HEK293T (cell line): Measurements from ENCODE around the gene PHB1.
A peak's percentile ranks its signal among the peaks of the same experiment; 100 is the strongest.

Experiments
- CTCF ChIA-PET: fragments of 350-600 bp; formaldehyde crosslinking; extraction: SDS; loops from one replicate; lab custom pipeline; 2021; ENCODE audit warnings: antibody characterized with exemption, inconsistent platforms; lab: Yijun Ruan, JAX
- POLR2A ChIA-PET: fragments of 350-600 bp; formaldehyde crosslinking; extraction: SDS; loops from one replicate; lab custom pipeline; 2020; ENCODE audit warnings: antibody characterized with exemption, inconsistent platforms; lab: Yijun Ruan, JAX
- DNase-seq: peaks from one replicate; pipeline ENCODE4 v3.0.0; 2012; ENCODE audit warnings: mixed read lengths; ENCODE audit errors: extremely low spot score
- ARNT ChIP-seq: fragments of 450-650 bp; IDR thresholded peaks from 2 replicates; pipeline ENCODE4 v1.6.1; 2017; ENCODE audit warnings: mild to moderate bottlenecking
- BHLHE40 ChIP-seq: fragments of 450-650 bp; IDR thresholded peaks from 2 replicates; pipeline ENCODE4 v1.6.1; 2016; ENCODE audit warnings: mild to moderate bottlenecking, moderate library complexity, borderline replicate concordance
- CTBP1 ChIP-seq: fragments of 450-650 bp; IDR thresholded peaks from 2 replicates; pipeline ENCODE4 v1.6.1; 2016; ENCODE audit warnings: borderline replicate concordance
- ELF4 ChIP-seq: fragments of 450-650 bp; IDR thresholded peaks from 2 replicates; pipeline ENCODE4 v1.6.1; 2017; ENCODE audit warnings: antibody characterized with exemption
- FOXA1 ChIP-seq: fragments of 450-650 bp; IDR thresholded peaks from 2 replicates; pipeline ENCODE4 v1.6.1; 2016; ENCODE audit warnings: mild to moderate bottlenecking
- FOXK2 ChIP-seq: fragments of 450-650 bp; IDR thresholded peaks from 2 replicates; pipeline ENCODE4 v1.6.1; 2016; ENCODE audit warnings: mild to moderate bottlenecking
- FOXM1 ChIP-seq: fragments of 450-650 bp; IDR thresholded peaks from 2 replicates; pipeline ENCODE4 v1.6.1; 2017; ENCODE audit warnings: mild to moderate bottlenecking, borderline replicate concordance
- HDGF ChIP-seq: fragments of 450-650 bp; IDR thresholded peaks from 2 replicates; pipeline ENCODE4 v1.6.1; 2017; ENCODE audit warnings: antibody characterized with exemption, borderline replicate concordance
- L3MBTL2 ChIP-seq: fragments of 450-650 bp; conservative IDR thresholded peaks from 2 replicates; pipeline ENCODE4 v1.6.1; 2016; ENCODE audit warnings: mild to moderate bottlenecking
- LEF1 ChIP-seq: fragments of 450-650 bp; IDR thresholded peaks from 2 replicates; pipeline ENCODE4 v1.6.1; 2017; ENCODE audit warnings: mild to moderate bottlenecking, borderline replicate concordance
- NFRKB ChIP-seq: fragments of 450-650 bp; IDR thresholded peaks from 2 replicates; pipeline ENCODE4 v1.6.1; 2016; ENCODE audit warnings: mild to moderate bottlenecking, moderate library complexity
- SP1 ChIP-seq: fragments of 450-650 bp; IDR thresholded peaks from 2 replicates; pipeline ENCODE4 v1.6.1; 2017
- SUZ12 ChIP-seq: fragments of 450-650 bp; IDR thresholded peaks from 2 replicates; pipeline ENCODE4 v1.6.1; 2016; ENCODE audit warnings: mild to moderate bottlenecking
- TARDBP ChIP-seq: fragments of 450-650 bp; IDR thresholded peaks from 2 replicates; pipeline ENCODE4 v1.6.1; 2016
- ZNF384 ChIP-seq: fragments of 450-650 bp; IDR thresholded peaks from 2 replicates; pipeline ENCODE4 v1.6.1; 2016
- TF ChIP-seq, protein P1 (sequence below): fragments of 450-650 bp; IDR thresholded peaks from 2 replicates; pipeline ENCODE4 v1.6.1; 2016

Gene PHB1

DNA sequence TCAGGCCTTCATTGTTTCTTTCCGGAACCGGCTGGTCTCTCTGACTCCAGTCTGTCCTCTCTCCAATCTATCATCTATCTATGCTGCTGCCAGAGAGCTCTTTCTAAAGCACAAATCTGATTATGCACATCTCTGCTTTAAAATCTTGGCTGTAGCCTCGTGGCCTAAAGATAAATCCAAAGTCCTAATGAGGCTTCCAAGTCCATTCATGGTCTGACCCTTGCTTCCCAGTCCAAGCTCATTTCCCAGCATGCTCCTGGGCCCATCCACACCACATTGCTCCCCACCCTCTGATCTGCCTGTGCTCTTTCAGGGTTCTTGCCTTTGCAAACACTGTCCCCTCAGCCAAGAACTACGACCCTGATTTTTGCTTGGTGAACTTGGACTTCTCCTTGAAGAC lies 21.5 kb upstream of the PHB1 start:
- TF ChIP-seq BHLHE40 (no peak), NFRKB (no peak), SP1 (no peak), FOXA1 (no peak), LEF1 (no peak)
- no peak for DNase-seq
- ChIA-PET CTCF (interaction anchor here (1.0 to 5.9 kb wide), 6 partner anchors 26 to 120 kb away, joined by 3 to 63 read pairs (median 4); no protein-coding TSS in a partner anchor), POLR2A (interaction anchor here (2.8 kb wide), 1 partner anchor 22 kb away, joined by 10 read pairs; the partner anchor contains the start of gene PHB1)

GRCh38 chr17:49435671-49436029 lies 21.0 kb upstream of the PHB1 start:
- CTCF ChIA-PET, result interaction anchor here (0.6 to 5.9 kb wide), 9 partner anchors 15 to 126 kb away, joined by 3 to 63 read pairs (median 4); no protein-coding TSS in a partner anchor
- POLR2A ChIA-PET, result interaction anchor here (2.8 kb wide), 1 partner anchor 21 kb away, joined by 10 read pairs; the partner anchor contains the start of gene PHB1
- no peak for DNase-seq
- no peak for TF ChIP-seq ARNT
- TF ChIP-seq ZNF384, result no peak
- TF ChIP-seq FOXA1, result no peak
- TF ChIP-seq CTBP1, result no peak
- no peak for TF ChIP-seq LEF1
- no peak for TF ChIP-seq HDGF
- TF ChIP-seq, protein P1, sequence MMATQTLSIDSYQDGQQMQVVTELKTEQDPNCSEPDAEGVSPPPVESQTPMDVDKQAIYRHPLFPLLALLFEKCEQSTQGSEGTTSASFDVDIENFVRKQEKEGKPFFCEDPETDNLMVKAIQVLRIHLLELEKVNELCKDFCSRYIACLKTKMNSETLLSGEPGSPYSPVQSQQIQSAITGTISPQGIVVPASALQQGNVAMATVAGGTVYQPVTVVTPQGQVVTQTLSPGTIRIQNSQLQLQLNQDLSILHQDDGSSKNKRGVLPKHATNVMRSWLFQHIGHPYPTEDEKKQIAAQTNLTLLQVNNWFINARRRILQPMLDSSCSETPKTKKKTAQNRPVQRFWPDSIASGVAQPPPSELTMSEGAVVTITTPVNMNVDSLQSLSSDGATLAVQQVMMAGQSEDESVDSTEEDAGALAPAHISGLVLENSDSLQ, result no peak
- no peak for TF ChIP-seq BHLHE40
- no peak for TF ChIP-seq ELF4
- TF ChIP-seq FOXM1, result no peak
- no peak for TF ChIP-seq SUZ12
- TF ChIP-seq NFRKB, result no peak
- TF ChIP-seq TARDBP, result no peak
- TF ChIP-seq L3MBTL2, result no peak
- TF ChIP-seq SP1, result no peak
- no peak for TF ChIP-seq FOXK2

GRCh38 chr17:49434821-49435670 lies 20.4 kb upstream of the PHB1 start:
- peak; percentile 84 for DNase-seq
- peak; percentile 32; the same call in 1 of the 2 replicates for TF ChIP-seq FOXM1
- no peak for TF ChIP-seq FOXK2
- ChIA-PET CTCF (interaction anchor here (0.6 to 5.9 kb wide), 14 partner anchors 16 to 575 kb away, joined by 3 to 63 read pairs (median 4); partner anchors contain the start of gene PHB1), POLR2A (interaction anchor here (2.8 kb wide), 1 partner anchor 20 kb away, joined by 10 read pairs; the partner anchor contains the start of gene PHB1)

GRCh38 chr17:49433000-49433694 lies 18.5 kb upstream of the PHB1 start:
- DNase-seq, result no peak
- POLR2A ChIA-PET, result interaction anchor here (1.0 kb wide), 1 partner anchor 18 kb away, joined by 4 read pairs; the partner anchor contains the start of gene PHB1

GRCh38 chr17:49431743-49432142 lies 17.1 kb upstream of the PHB1 start:
- ChIA-PET POLR2A (no interaction called here), CTCF (interaction anchor here (1.5 kb wide), 1 partner anchor 125 kb away, joined by 5 read pairs; no protein-coding TSS in a partner anchor)
- no peak for TF ChIP-seq FOXA1
- TF ChIP-seq LEF1, result no peak
- no peak for TF ChIP-seq L3MBTL2
- no peak for TF ChIP-seq CTBP1
- no peak for TF ChIP-seq SUZ12
- TF ChIP-seq, protein P1, result no peak
- no peak for TF ChIP-seq HDGF
- TF ChIP-seq ZNF384, result no peak
- TF ChIP-seq ARNT, result no peak
- no peak for DNase-seq

More at GRCh38 chr17:49433000-49433694, 18.5 kb upstream of the PHB1 start:
- CTCF ChIA-PET, result interaction anchor here (1.8 to 5.9 kb wide), 2 partner anchors 34 to 123 kb away, joined by 5 to 63 read pairs; no protein-coding TSS in a partner anchor
- TF ChIP-seq HDGF, result no peak
- no peak for TF ChIP-seq CTBP1
- no peak for TF ChIP-seq FOXA1
- TF ChIP-seq ELF4, result no peak
- no peak for TF ChIP-seq FOXK2
- TF ChIP-seq ARNT, result no peak
- TF ChIP-seq ZNF384, result no peak
- TF ChIP-seq NFRKB, result no peak
- no peak for TF ChIP-seq SUZ12
- TF ChIP-seq TARDBP, result no peak
- no peak for TF ChIP-seq BHLHE40
- TF ChIP-seq SP1, result no peak
- TF ChIP-seq L3MBTL2, result no peak
- TF ChIP-seq, protein P1, result no peak
- no peak for TF ChIP-seq FOXM1
- TF ChIP-seq LEF1, result no peak
